ENCODE measurements around the gene RASGRF2.

DNA sequence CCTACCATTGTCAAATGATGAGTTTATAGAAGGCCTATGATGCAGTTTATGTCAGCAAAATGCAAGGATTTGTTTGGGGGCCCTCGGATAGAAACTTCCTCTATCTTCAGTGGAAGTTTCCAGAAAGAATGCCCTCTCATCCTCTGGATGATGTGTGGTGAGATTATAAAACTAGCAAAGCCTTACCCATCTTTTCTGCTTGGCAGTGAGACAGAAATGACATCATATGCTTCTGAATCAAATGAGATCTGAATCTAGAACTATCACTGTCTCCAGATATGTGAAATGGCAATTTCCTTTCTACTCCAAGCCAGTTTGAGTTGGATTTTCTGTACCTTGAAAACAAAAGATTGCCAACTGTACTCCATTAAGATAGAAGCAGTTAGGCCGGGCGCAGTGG, 212.5 kb downstream of the RASGRF2 start:
- TF ChIP-seq, protein P1, sequence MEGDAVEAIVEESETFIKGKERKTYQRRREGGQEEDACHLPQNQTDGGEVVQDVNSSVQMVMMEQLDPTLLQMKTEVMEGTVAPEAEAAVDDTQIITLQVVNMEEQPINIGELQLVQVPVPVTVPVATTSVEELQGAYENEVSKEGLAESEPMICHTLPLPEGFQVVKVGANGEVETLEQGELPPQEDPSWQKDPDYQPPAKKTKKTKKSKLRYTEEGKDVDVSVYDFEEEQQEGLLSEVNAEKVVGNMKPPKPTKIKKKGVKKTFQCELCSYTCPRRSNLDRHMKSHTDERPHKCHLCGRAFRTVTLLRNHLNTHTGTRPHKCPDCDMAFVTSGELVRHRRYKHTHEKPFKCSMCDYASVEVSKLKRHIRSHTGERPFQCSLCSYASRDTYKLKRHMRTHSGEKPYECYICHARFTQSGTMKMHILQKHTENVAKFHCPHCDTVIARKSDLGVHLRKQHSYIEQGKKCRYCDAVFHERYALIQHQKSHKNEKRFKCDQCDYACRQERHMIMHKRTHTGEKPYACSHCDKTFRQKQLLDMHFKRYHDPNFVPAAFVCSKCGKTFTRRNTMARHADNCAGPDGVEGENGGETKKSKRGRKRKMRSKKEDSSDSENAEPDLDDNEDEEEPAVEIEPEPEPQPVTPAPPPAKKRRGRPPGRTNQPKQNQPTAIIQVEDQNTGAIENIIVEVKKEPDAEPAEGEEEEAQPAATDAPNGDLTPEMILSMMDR (IDR thresholded peaks at IDR 0.05; ENCODE audit: insufficient read depth, low read length) = no peak
- no peak for TF ChIP-seq POLR2AphosphoS5 (IDR thresholded peaks at IDR 0.05; ENCODE audit: low read depth)
- TF ChIP-seq GABPA (IDR thresholded peaks at IDR 0.05; ENCODE audit: low read depth) = no peak
